PC-9 (cell line): ENCODE data around the gene BST2. TPM values are rescaled to one million over a fixed set of nuclear protein-coding genes. Genes with fewer than 3 reads are reported as not detected.

Experiments
- BruUV-seq: library from RNA; stranded (reverse); fragments of 400-500 nt; replicated peaks from 2 replicates; lab custom pipeline; 2021; lab: Mats Ljungman, UMichigan
- CTCF ChIA-PET: fragments of 300-600 bp; sonication (Branson Sonifier 250); formaldehyde crosslinking; loops from one replicate; lab custom pipeline; 2022; ENCODE audit warnings: antibody characterized with exemption; lab: Charles Lee
- POLR2A ChIA-PET: fragments of 300-600 bp; sonication (Branson Sonifier 250); formaldehyde crosslinking; loops from one replicate; lab custom pipeline; 2022; ENCODE audit warnings: antibody characterized with exemption; ENCODE audit not compliant: unreplicated experiment; lab: Charles Lee
- DNase-seq, 2 experiments: peaks; one replicate each; pipeline versions ENCODE4 v3.0.0 to v3.0.0-alpha.2; 2015 to 2022; ENCODE audit warnings: mixed read lengths in 1 of 2
- H2AFZ ChIP-seq: fragments of 200-600 bp; sonication (generic); 2 replicates; pipeline ENCODE4 v1.8.1; 2017; ENCODE audit warnings: antibody characterized with exemption
- H3F3A ChIP-seq: fragments of 200-600 bp; sonication (generic); 2 replicates; pipeline ENCODE4 v1.8.1; 2017; ENCODE audit warnings: antibody characterized with exemption, mild to moderate bottlenecking, low read depth; ENCODE audit not compliant: insufficient read depth
- H3K27ac ChIP-seq: fragments of 200-600 bp; sonication (generic); 2 replicates; pipeline ENCODE4 v1.6.1; 2016; ENCODE audit warnings: mixed run types
- H3K27me3 ChIP-seq: fragments of 200-600 bp; sonication (generic); 2 replicates; pipeline ENCODE4 v1.6.1; 2016; ENCODE audit warnings: low read depth, mixed run types; ENCODE audit not compliant: insufficient read depth
- H3K36me3 ChIP-seq: fragments of 200-600 bp; sonication (generic); 2 replicates; pipeline ENCODE4 v1.6.1; 2016; ENCODE audit warnings: low read depth, mixed run types
- H3K4me1 ChIP-seq: fragments of 200-600 bp; sonication (generic); replicated peaks from 2 replicates; pipeline ENCODE4 v1.6.1; 2016; ENCODE audit warnings: mixed run types; ENCODE audit not compliant: insufficient read depth
- H3K4me2 ChIP-seq: fragments of 200-600 bp; sonication (generic); 2 replicates; pipeline ENCODE4 v1.6.1; 2017; ENCODE audit warnings: mixed run types
- H3K4me3 ChIP-seq: fragments of 200-600 bp; sonication (generic); 2 replicates; pipeline ENCODE4 v1.6.1; 2016; ENCODE audit warnings: mixed run types
- H3K79me2 ChIP-seq: fragments of 200-600 bp; sonication (generic); 2 replicates; pipeline ENCODE4 v1.6.1; 2017; ENCODE audit warnings: low read depth, mixed run types
- H3K9me2 ChIP-seq: fragments of 200-600 bp; sonication (generic); 2 replicates; pipeline ENCODE4 v1.8.1; 2017; ENCODE audit warnings: mild to moderate bottlenecking; ENCODE audit not compliant: insufficient read depth
- H3K9me3 ChIP-seq: fragments of 200-600 bp; sonication (generic); 2 replicates; pipeline ENCODE4 v1.8.1; 2016; ENCODE audit warnings: low read depth; ENCODE audit not compliant: insufficient read depth
- H4K20me1 ChIP-seq: fragments of 200-600 bp; sonication (generic); 2 replicates; pipeline ENCODE4 v1.8.1; 2017; ENCODE audit not compliant: insufficient read depth
- EZH2 ChIP-seq: fragments of 200-600 bp; sonication (generic); IDR thresholded peaks from 2 replicates; pipeline ENCODE4 v1.8.0; 2017; ENCODE audit warnings: antibody characterized with exemption, low read depth
- intact Hi-C: fragments of 100-400 bp; cut with micrococcal nuclease; formaldehyde crosslinking; loops from one replicate; pipeline ENCODE4 v1.10.0; 2022; ENCODE audit not compliant: unreplicated experiment
- total RNA-seq: library from RNA; stranded (reverse); gene quantifications from 2 replicates; pipeline ENCODE4 v1.2.3, GENCODE V29; 2021
- TF ChIP-seq, protein P1 (sequence below): fragments of 200-600 bp; sonication (generic); conservative IDR thresholded peaks from 2 replicates; pipeline ENCODE4 v1.6.1; 2017; ENCODE audit warnings: mixed run types, antibody characterized with exemption, mild to moderate bottlenecking, moderate library complexity

Gene BST2
- total RNA-seq, 1 experiment from 2014 or later: 2.7 TPM

GRCh38 chr19:17398902-17399527, 6.4 kb downstream of the BST2 start:
- intact Hi-C loops: no loop called here
- ChIA-PET CTCF (interaction anchor here (0.6 kb wide), 1 partner anchor 50 kb away, joined by 3 read pairs; no protein-coding TSS in a partner anchor), POLR2A (interaction anchor here (0.5 to 0.7 kb wide), 2 partner anchors 37 to 825 kb away, joined by 3 read pairs; no protein-coding TSS in a partner anchor)
- no peaks in the 10 kb centered on the region; the same call in 1 of the 2 replicates for H3F3A ChIP-seq
- H3K4me2 ChIP-seq: no peak overlapping the region
- DNase-seq: no peak
- no peak for TF ChIP-seq EZH2
- TF ChIP-seq, protein P1, sequence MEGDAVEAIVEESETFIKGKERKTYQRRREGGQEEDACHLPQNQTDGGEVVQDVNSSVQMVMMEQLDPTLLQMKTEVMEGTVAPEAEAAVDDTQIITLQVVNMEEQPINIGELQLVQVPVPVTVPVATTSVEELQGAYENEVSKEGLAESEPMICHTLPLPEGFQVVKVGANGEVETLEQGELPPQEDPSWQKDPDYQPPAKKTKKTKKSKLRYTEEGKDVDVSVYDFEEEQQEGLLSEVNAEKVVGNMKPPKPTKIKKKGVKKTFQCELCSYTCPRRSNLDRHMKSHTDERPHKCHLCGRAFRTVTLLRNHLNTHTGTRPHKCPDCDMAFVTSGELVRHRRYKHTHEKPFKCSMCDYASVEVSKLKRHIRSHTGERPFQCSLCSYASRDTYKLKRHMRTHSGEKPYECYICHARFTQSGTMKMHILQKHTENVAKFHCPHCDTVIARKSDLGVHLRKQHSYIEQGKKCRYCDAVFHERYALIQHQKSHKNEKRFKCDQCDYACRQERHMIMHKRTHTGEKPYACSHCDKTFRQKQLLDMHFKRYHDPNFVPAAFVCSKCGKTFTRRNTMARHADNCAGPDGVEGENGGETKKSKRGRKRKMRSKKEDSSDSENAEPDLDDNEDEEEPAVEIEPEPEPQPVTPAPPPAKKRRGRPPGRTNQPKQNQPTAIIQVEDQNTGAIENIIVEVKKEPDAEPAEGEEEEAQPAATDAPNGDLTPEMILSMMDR: no peak
- no peak overlapping the region for H3K4me3 ChIP-seq
- no peaks in the 10 kb centered on the region for H4K20me1 ChIP-seq
- no peak overlapping the region for H3K27ac ChIP-seq
- H3K27me3 ChIP-seq: no peaks in the 10 kb centered on the region
- no peak overlapping the region for H2AFZ ChIP-seq
- no peaks in the 10 kb centered on the region for H3K9me2 ChIP-seq
- no peaks in the 10 kb centered on the region for H3K9me3 ChIP-seq
- no peaks in the 10 kb centered on the region for H3K36me3 ChIP-seq
- BruUV-seq: no TSS peak
- no peaks in the 10 kb centered on the region for H3K79me2 ChIP-seq
- H3K4me1 ChIP-seq: no peaks in the 10 kb centered on the region

- H3K9me3 ChIP-seq: no peaks in the 10 kb centered on the region
- POLR2A ChIA-PET: no interaction called here
- no peaks in the 10 kb centered on the region for H3K36me3 ChIP-seq
- no TSS peak for BruUV-seq
- intact Hi-C loops: no loop called here
- no peaks in the 10 kb centered on the region for H3K27me3 ChIP-seq
- peak in 1 of 2 experiments; percentile 24 for DNase-seq
- no peak overlapping the region for H3K27ac ChIP-seq
- TF ChIP-seq EZH2: no peak
- TF ChIP-seq, protein P1: peak; percentile 72
- no peak overlapping the region for H2AFZ ChIP-seq
- CTCF ChIA-PET: no interaction called here
- peaks cover 7% of the 10 kb centered on the region for H3K4me1 ChIP-seq
- H3K79me2 ChIP-seq: no peaks in the 10 kb centered on the region
- no peak overlapping the region; the same call in 1 of the 2 replicates for H3K4me2 ChIP-seq
- no peaks in the 10 kb centered on the region for H4K20me1 ChIP-seq
- no peak overlapping the region for H3K4me3 ChIP-seq
- no peaks in the 10 kb centered on the region for H3K9me2 ChIP-seq
- H3F3A ChIP-seq: no peaks in the 10 kb centered on the region; the same call in 1 of the 2 replicates
Measured at GRCh38 chr19:17394891-17395415, 10.5 kb downstream of the BST2 start.

- POLR2A ChIA-PET: no interaction called here
- Histone ChIP-seq H2AFZ (no peak within 1 kb of the TSS), H3K27ac (no peak within 1 kb of the TSS), H3K27me3 (no peaks in the 10 kb centered on the region), H3K79me2 (no peaks in the 10 kb centered on the region), H3F3A (peaks cover 6% of the 10 kb centered on the region; the same call in 1 of the 2 replicates), H3K36me3 (no peaks in the 10 kb centered on the region), H3K9me3 (0 out of 2 replicates have a peak, but pooled peaks cover 4% of the 10 kb centered on the region), H3K4me3 (no peak within 1 kb of the TSS), H3K4me1 (peaks cover 7% of the 10 kb centered on the region), H3K9me2 (no peaks in the 10 kb centered on the region), H3K4me2 (no peak within 1 kb of the TSS; the same call in 1 of the 2 replicates), H4K20me1 (no peaks in the 10 kb centered on the region)
- intact Hi-C loops: no loop called here
- TF ChIP-seq EZH2: no peak
- TF ChIP-seq, protein P1: no peak
- CTCF ChIA-PET: no interaction called here
- BruUV-seq: no TSS peak
- DNase-seq: no peak
Measured at GRCh38 chr19:17393914-17394313, 11.5 kb downstream of the BST2 start, which contains the start of gene CCDC194. Gene CCDC194 (minus strand): TSS chr19:17394196. CDS start chr19:17394158, 38 bp downstream.
